ENCODE measurements around the gene TSSK3. TPM values are rescaled to one million over a fixed set of nuclear protein-coding genes. Genes with fewer than 3 reads are reported as not detected.

TSSK3 gene
- total and polyA plus RNA-seq, 2 donors (not counting 3 experiments of a cell fraction or from before 2014, with no cell fraction given), result 0.42 to 0.65 TPM

- dilution Hi-C loops (cut with MboI; ENCODE audit: extremely low pct_ligation_motif_present, low sequenced_read_pairs) (no loop called here), intact Hi-C loops (cut with micrococcal nuclease) (loop anchor here (1.0 kb wide), 2 partner anchors 15 to 43 kb away; partner anchors contain the start of genes BSDC1 and MARCKSL1)
- Histone ChIP-seq H2AFZ (ENCODE audit: low read depth, low read length) (peak overlapping the region; percentile 86), H3K27me3 (ENCODE audit: control insufficient read depth in 2 of 2, insufficient read depth in 2 of 2, low read length in 2 of 2) (no peaks in the 10 kb centered on the region), H3K27ac (ENCODE audit: insufficient read depth, low read depth, low read length) (peak overlapping the region; percentile 37), H3K4me2 (ENCODE audit: insufficient read depth, low read length) (no peak overlapping the region), H3K9me3 (replicated peaks; ENCODE audit: control insufficient read depth, insufficient read depth, low read length) (no peaks in the 10 kb centered on the region), H3K4me1 (ENCODE audit: control insufficient read depth, extremely low read depth, insufficient read depth, low read length) (peaks cover 34% of the 10 kb centered on the region), H3K9ac (replicated peaks; ENCODE audit: extremely low read depth, insufficient read depth, low read length) (peak overlapping the region; percentile 33), H3K79me2 (ENCODE audit: control insufficient read depth, insufficient read depth, low read length) (no peaks in the 10 kb centered on the region), H3K36me3 (ENCODE audit: control insufficient read depth in 2 of 2, extremely low read depth in 1 of 2, insufficient read depth in 2 of 2, low read length in 2 of 2) (no peaks in the 10 kb centered on the region), H3K4me3 (replicated peaks in 1 of 3; ENCODE audit: insufficient read depth in 1 of 3, low read depth in 1 of 3, low read length in 3 of 3) (peak overlapping the region in 1 of 3 experiments; percentile 36), H4K20me1 (replicated peaks; ENCODE audit: control insufficient read depth, extremely low read depth, insufficient read depth, low read length) (no peaks in the 10 kb centered on the region), H3K9me1 (replicated peaks; ENCODE audit: control insufficient read depth, extremely low read depth, insufficient read depth, low read length) (no peaks in the 10 kb centered on the region)
- POLR2A ChIA-PET, result interaction anchor here (0.6 to 4.4 kb wide), 6 partner anchors 9 to 118 kb away, joined by 3 to 50 read pairs (median 4); partner anchors contain the start of gene MARCKSL1
- CTCF ChIA-PET, result interaction anchor here (1.8 to 2.1 kb wide), 3 partner anchors 15 to 103 kb away, joined by 7 to 12 read pairs (median 9); partner anchors contain the start of gene MARCKSL1
- FAIRE-seq, result peak; percentile 8
- DNase-seq (ENCODE audit: low read depth, low spot score), result no peak
- TF ChIP-seq, protein P1, sequence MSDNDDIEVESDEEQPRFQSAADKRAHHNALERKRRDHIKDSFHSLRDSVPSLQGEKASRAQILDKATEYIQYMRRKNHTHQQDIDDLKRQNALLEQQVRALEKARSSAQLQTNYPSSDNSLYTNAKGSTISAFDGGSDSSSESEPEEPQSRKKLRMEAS (IDR thresholded peaks at IDR 0.05; ENCODE audit: insufficient read depth, insufficient read length), result peak; percentile 76
- TF ChIP-seq FOS (IDR thresholded peaks at IDR 0.05; ENCODE audit: borderline replicate concordance, insufficient read depth, low read length) (no peak), POLR2AphosphoS5 (IDR thresholded peaks at IDR 0.05; ENCODE audit: insufficient read depth, low read depth, low read length) (peak; percentile 7)
- TF ChIP-seq, protein P2, sequence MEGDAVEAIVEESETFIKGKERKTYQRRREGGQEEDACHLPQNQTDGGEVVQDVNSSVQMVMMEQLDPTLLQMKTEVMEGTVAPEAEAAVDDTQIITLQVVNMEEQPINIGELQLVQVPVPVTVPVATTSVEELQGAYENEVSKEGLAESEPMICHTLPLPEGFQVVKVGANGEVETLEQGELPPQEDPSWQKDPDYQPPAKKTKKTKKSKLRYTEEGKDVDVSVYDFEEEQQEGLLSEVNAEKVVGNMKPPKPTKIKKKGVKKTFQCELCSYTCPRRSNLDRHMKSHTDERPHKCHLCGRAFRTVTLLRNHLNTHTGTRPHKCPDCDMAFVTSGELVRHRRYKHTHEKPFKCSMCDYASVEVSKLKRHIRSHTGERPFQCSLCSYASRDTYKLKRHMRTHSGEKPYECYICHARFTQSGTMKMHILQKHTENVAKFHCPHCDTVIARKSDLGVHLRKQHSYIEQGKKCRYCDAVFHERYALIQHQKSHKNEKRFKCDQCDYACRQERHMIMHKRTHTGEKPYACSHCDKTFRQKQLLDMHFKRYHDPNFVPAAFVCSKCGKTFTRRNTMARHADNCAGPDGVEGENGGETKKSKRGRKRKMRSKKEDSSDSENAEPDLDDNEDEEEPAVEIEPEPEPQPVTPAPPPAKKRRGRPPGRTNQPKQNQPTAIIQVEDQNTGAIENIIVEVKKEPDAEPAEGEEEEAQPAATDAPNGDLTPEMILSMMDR (IDR thresholded peaks at IDR 0.05; ENCODE audit: extremely low read depth in 1 of 2, insufficient read depth in 1 of 2, low read depth in 1 of 2, low read length in 2 of 2), result peak; percentile 23 to 56
- no TSS peak for BruUV-seq (replicated peaks)
Observed at GRCh38 chr1:32350785-32351398, 11.4 kb upstream of the TSSK3 start.
